Prostate gland (tissue), 2 donors: ENCODE measurements around the gene RBM6. TPM values are rescaled to one million over a fixed set of nuclear protein-coding genes. Genes with fewer than 3 reads are reported as not detected.

ENCODE experiments used
- DNase-seq: peaks from one replicate; pipeline ENCODE4 v3.0.0-alpha.2; 2019; ENCODE audit warnings: low spot score
- H3K27ac ChIP-seq, 2 donors: fragments of 200-600 bp; sonication (generic); 2 replicates each; pipeline ENCODE4 v1.5.1; 2017 to 2019
- H3K27me3 ChIP-seq: fragments of 200-600 bp; sonication (generic); replicated peaks from 2 replicates; pipeline ENCODE4 v1.5.1; 2019; ENCODE audit not compliant: insufficient read depth
- H3K36me3 ChIP-seq, 2 donors: fragments of 200-600 bp; sonication (generic); 1 replicate in 1 of 2; 2 replicates in 1 of 2; pipeline versions ENCODE4 v1.5.1 to v1.8.1; 2017 to 2019
- H3K4me1 ChIP-seq: fragments of 200-600 bp; sonication (generic); replicated peaks from 2 replicates; pipeline ENCODE4 v1.5.1; 2019
- H3K4me3 ChIP-seq, 2 donors: fragments of 200-600 bp; sonication (generic); 2 replicates each; pipeline ENCODE4 v1.5.1; 2017 to 2019
- H3K9me3 ChIP-seq: fragments of 200-600 bp; sonication (generic); 2 replicates; pipeline ENCODE4 v1.5.1; 2017
- CTCF ChIP-seq, 4 experiments: fragments of 200-600 bp in 2 of 4; fragments of 450-650 bp in 2 of 4; sonication (generic) in 2 of 4; IDR thresholded peaks; 1 replicate in 3 of 4; 2 replicates in 1 of 4; pipeline ENCODE4 v1.5.1; 2016 to 2019; ENCODE audit warnings: antibody characterized with exemption in 4 of 4, mild to moderate bottlenecking in 2 of 4, moderate library complexity in 2 of 4
- POLR2A ChIP-seq: fragments of 450-650 bp; IDR thresholded peaks from one replicate; pipeline ENCODE4 v1.6.1; 2016; ENCODE audit warnings: antibody characterized with exemption, mild to moderate bottlenecking
- POLR2AphosphoS5 ChIP-seq: sonication (generic); formaldehyde crosslinking; IDR thresholded peaks from one replicate; pipeline ENCODE4 v1.6.1; 2017; ENCODE audit warnings: antibody characterized with exemption
- WGBS: methylation state at CpG from one replicate; pipeline ENCODE4 v1.1.5; 2018; 5-methylcytosine and 5-hydroxymethylcytosine counted together
- intact Hi-C: fragments of 100-400 bp; cut with DNase I; formaldehyde crosslinking; loops from one replicate; pipeline ENCODE4 v1.14.2; 2022
- total RNA-seq, 2 donors: library from RNA; depleted of rRNA; stranded (reverse); fragments of >200 nt; gene quantifications; one replicate each; pipeline ENCODE4 v1.1.0, GENCODE V29; 2016

Gene RBM6
- total RNA-seq, 2 donors from 2014 or later = 53.1 to 176 TPM

- H3K4me3 ChIP-seq = no peak overlapping the region
- no peak for TF ChIP-seq CTCF (IDR thresholded peaks at IDR 0.05)
- TF ChIP-seq POLR2AphosphoS5 = no peak
- no peak for TF ChIP-seq POLR2A
- H3K9me3 ChIP-seq = no peaks in the 10 kb centered on the region
- 95% methylated on average over 5 of the region's 5 CpGs for WGBS
- no peaks in the 10 kb centered on the region for H3K27me3 ChIP-seq
- no peaks in the 10 kb centered on the region for H3K4me1 ChIP-seq
- H3K27ac ChIP-seq = no peak overlapping the region
- no peaks in the 10 kb centered on the region for H3K36me3 ChIP-seq
- DNase-seq = no peak
- intact Hi-C loops = no loop called here
Measured at GRCh38 chr3:49927798-49928197, 12.2 kb upstream of the RBM6 start.

DNA sequence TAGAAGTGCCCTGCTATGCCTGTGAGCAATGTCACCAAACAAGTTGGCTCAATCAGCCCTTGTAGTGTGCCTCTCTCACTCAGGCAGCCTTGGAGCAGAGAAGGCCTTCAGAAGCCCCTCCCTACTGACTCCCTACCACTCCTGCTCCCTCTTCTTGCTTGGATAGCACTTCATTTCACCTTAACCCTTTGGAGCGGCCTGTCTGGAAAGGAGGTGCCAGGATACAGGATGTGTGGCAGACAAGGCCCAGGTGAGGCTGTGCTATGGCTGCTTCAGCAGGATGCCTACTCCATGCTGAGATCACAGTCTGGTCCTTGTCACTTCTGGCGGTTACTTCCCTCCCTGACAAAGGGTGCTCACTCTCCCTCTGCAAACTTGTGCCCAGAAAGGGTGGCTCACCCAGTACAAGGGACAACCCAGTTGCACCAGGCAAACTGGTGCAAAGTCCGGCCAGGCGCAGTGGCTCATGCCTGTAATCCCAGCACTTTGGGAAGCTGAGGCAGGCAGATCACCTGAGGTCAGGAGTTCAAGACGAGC lies 11.4 kb upstream of the RBM6 start:
- Histone ChIP-seq H3K4me3 (peak overlapping the region in 1 of 2 donors; percentile 77), H3K4me1 (no peaks in the 10 kb centered on the region), H3K27me3 (no peaks in the 10 kb centered on the region), H3K9me3 (no peaks in the 10 kb centered on the region), H3K27ac (no peak overlapping the region), H3K36me3 (no peaks in the 10 kb centered on the region)
- DNase-seq = no peak
- no peak for TF ChIP-seq CTCF (IDR thresholded peaks at IDR 0.05)
- TF ChIP-seq POLR2A = no peak
- TF ChIP-seq POLR2AphosphoS5 = no peak
- intact Hi-C loops = no loop called here
- WGBS = 83% methylated on average over 5 of the region's 5 CpGs

DNA sequence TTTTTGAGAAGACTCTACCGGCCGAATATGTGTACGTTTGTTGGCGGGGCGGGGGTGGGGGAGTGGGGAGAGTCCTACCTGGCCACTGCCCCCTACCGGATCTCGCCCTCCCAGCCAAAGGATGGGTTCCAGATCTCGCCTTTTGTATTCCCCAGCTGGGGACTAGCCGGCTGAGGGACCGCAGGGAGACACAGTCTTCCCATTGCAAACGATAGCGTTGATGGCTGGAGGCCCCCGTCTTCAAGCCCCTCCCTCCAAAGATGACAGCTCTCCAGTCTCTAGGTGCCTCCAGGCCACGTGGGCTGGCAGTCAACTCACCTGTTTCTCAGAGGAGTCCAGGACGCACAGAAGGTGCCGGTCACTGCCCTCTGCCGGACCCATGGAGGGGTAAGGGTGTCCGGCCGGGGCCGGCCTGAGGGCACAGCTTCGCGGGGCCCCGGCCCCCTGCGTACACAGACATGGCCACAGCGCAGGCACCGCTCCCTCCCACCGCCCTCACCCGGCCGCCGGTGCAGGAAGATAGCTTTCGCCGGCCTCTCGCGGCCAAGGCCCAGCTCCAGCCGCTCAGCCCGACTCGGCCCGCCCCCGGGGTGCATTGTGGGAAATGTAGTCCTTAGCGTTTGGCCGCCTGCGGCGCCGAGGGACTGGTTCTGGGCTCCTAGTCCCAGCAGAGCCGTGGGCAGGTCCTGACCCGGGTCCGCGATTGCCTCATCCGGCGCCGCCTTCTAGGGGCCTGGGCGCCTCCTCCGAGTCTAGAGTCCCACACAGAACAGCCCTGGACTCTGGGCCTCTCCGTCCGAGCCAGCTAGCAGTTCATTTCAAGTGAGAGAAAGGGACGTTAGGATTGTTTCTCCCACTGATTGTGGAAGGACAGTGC lies 10.4 kb upstream of the RBM6 start, which contains the start of gene MON1A:
MON1A (minus strand) TSS at position 521 of the 877 bp plus-strand sequence. CDS start 16,465 bp downstream, outside the sequence.
- intact Hi-C loops = no loop called here
- peak in 3 of 4 experiments; percentile 17 to 51 (median 49) for TF ChIP-seq CTCF (IDR thresholded peaks at IDR 0.05)
- TF ChIP-seq POLR2AphosphoS5 = peak; percentile 91
- TF ChIP-seq POLR2A = peak; percentile 41
- H3K27ac ChIP-seq = peak within 1 kb of the TSS; percentile 82 to 86

DNA sequence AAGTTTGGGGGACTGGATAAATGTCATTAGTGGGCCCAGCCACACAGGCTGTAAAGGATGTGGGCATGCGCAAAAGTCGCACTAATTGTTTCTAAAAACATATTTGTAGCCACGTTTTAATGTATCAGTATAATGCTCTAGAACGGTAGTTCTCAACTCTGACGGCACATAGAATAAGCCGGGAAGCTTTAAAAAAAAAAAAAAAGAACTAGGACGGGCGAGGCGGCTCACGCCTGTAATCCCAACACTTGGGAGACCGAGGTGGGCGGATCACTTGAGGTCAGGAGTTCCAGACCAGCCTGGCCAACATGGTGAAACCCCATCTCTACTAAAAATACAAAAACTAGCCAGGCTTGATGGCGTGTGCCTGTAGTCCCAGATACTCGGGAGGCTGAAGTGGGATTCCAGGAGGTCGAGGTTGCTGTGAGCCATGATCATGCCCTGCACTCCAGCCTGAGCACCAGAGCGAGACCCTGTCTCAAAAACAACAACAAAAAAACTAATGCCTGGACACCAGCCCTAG lies 9.7 kb upstream of the RBM6 start:
- Histone ChIP-seq H3K27ac (peak overlapping the region; percentile 82 to 86), H3K9me3 (no peaks in the 10 kb centered on the region), H3K4me1 (no peaks in the 10 kb centered on the region), H3K36me3 (no peaks in the 10 kb centered on the region), H3K27me3 (no peaks in the 10 kb centered on the region), H3K4me3 (peak overlapping the region; percentile 70 to 77)
- TF ChIP-seq POLR2A = no peak
- TF ChIP-seq CTCF (IDR thresholded peaks at IDR 0.05) = no peak
- TF ChIP-seq POLR2AphosphoS5 = no peak
- WGBS = 32% methylated on average over 16 of the region's 16 CpGs
- intact Hi-C loops = no loop called here
- DNase-seq = no peak

More for the DNA sequence above, 10.4 kb upstream of the RBM6 start, which contains the start of gene MON1A:
- Histone ChIP-seq H3K4me1 (no peaks in the 10 kb centered on the region), H3K36me3 (no peaks in the 10 kb centered on the region), H3K27me3 (no peaks in the 10 kb centered on the region), H3K9me3 (no peaks in the 10 kb centered on the region), H3K4me3 (peak within 1 kb of the TSS; percentile 70 to 77)
- DNase-seq = peak; percentile 93
- WGBS = under 1% methylated on average over 55 of the region's 56 CpGs
